GM12878 (cell line): ENCODE data around the gene ATL3. TPM values are rescaled to one million over a fixed set of nuclear protein-coding genes. Genes with fewer than 3 reads are reported as not detected.

Experiments used
- ATAC-seq: fragments of 200-7000 bp; cut with Tn5 transposase; 3 replicates; pipeline ENCODE4 v1.9.1; 2020; ENCODE audit warnings: mild to moderate bottlenecking, moderate library complexity
- BruUV-seq: library from RNA; stranded (reverse); fragments of 400-500 nt; replicated peaks from 2 replicates; lab custom pipeline; 2021; lab: Mats Ljungman, UMichigan
- CTCF ChIA-PET: fragments of 300-600 bp; sonication (Branson Sonifier 250); formaldehyde crosslinking; extraction: SDS; loops from one replicate; lab custom pipeline; 2021; ENCODE audit warnings: inconsistent platforms; lab: Yijun Ruan, JAX
- POLR2A ChIA-PET: fragments of 350-600 bp; formaldehyde crosslinking; extraction: SDS; loops from one replicate; lab custom pipeline; 2021; ENCODE audit warnings: inconsistent platforms; lab: Charles Lee
- RAD21 ChIA-PET: fragments of 300-600 bp; sonication (Branson Sonifier 250); formaldehyde crosslinking; loops from one replicate; lab custom pipeline; 2023; ENCODE audit warnings: antibody characterized with exemption; ENCODE audit not compliant: unreplicated experiment; lab: Charles Lee
- SMC1A ChIA-PET: fragments of 300-600 bp; sonication (Branson Sonifier 250); formaldehyde crosslinking; loops from one replicate; lab custom pipeline; 2023; ENCODE audit not compliant: unreplicated experiment, uncharacterized antibody; lab: Charles Lee
- DNase-seq: peaks from one replicate; pipeline ENCODE4 v3.0.0-alpha.2; 2011; ENCODE audit warnings: low read depth, low spot score
- FAIRE-seq: peaks from 3 replicates; lab custom pipeline; 2011; peaks lifted over from hg19 to GRCh38; lab: Jason Lieb, UNC
- H2AFZ ChIP-seq: 2 replicates; pipeline ENCODE4 v1.6.0; 2011; ENCODE audit warnings: low read depth, low read length, control low read depth; ENCODE audit not compliant: control insufficient read depth
- H3K27ac ChIP-seq: 2 replicates; pipeline ENCODE4 v1.5.1; 2011; ENCODE audit warnings: control low read depth; ENCODE audit not compliant: control insufficient read depth, insufficient read depth
- H3K27me3 ChIP-seq, 2 experiments: replicated peaks in 1 of 2; 2 replicates each; pipeline versions ENCODE4 v1.6.0 to v1.6.1; 2011; ENCODE audit warnings: low read length in 1 of 2; ENCODE audit not compliant: control insufficient read depth in 2 of 2, insufficient read depth in 2 of 2
- H3K36me3 ChIP-seq, 2 experiments: 2 replicates each; pipeline ENCODE4 v1.5.1; 2011; ENCODE audit warnings: low read length in 1 of 2; ENCODE audit not compliant: control insufficient read depth in 2 of 2, insufficient read depth in 2 of 2
- H3K4me1 ChIP-seq: 2 replicates; pipeline ENCODE4 v1.6.1; 2011; ENCODE audit warnings: mild to moderate bottlenecking, low read length, moderate library complexity, mixed read lengths; ENCODE audit not compliant: control insufficient read depth, insufficient read depth
- H3K4me2 ChIP-seq: 2 replicates; pipeline ENCODE4 v1.6.0; 2011; ENCODE audit warnings: control low read depth; ENCODE audit not compliant: control insufficient read depth, insufficient read depth
- H3K4me3 ChIP-seq: fragments of 200-600 bp; sonication (generic); 2 replicates; pipeline ENCODE4 v1.5.1; 2016
- H3K79me2 ChIP-seq: 2 replicates; pipeline ENCODE4 v1.6.0; 2011; ENCODE audit warnings: low read length; ENCODE audit not compliant: control insufficient read depth, insufficient read depth
- H3K9ac ChIP-seq: 2 replicates; pipeline ENCODE4 v1.8.0; 2011; ENCODE audit warnings: low read length, control low read depth, mixed read lengths; ENCODE audit not compliant: control insufficient read depth, insufficient read depth
- H3K9me3 ChIP-seq: replicated peaks from 3 replicates; pipeline ENCODE4 v1.5.1; 2011; ENCODE audit warnings: mild to moderate bottlenecking, low read length; ENCODE audit not compliant: control insufficient read depth, insufficient read depth
- H4K20me1 ChIP-seq: 2 replicates; pipeline ENCODE4 v1.6.0; 2011; ENCODE audit not compliant: control insufficient read depth, insufficient read depth
- CBFB ChIP-seq: IDR thresholded peaks from 2 replicates; pipeline ENCODE4 v1.6.1; 2016; ENCODE audit warnings: antibody characterized with exemption, low read depth
- CHD1 ChIP-seq: IDR thresholded peaks from 2 replicates; pipeline ENCODE4 v1.6.1; 2012; ENCODE audit warnings: low read depth, low read length, improper control_type of control experiment
- EGR1 ChIP-seq, 2 experiments: IDR thresholded peaks; 1 replicate in 1 of 2; 2 replicates in 1 of 2; pipeline ENCODE4 v1.6.1; 2011 to 2012; ENCODE audit warnings: low read depth in 2 of 2, low read length in 2 of 2, borderline replicate concordance in 1 of 2, mild to moderate bottlenecking in 1 of 2, moderate library complexity in 1 of 2
- FOS ChIP-seq: IDR thresholded peaks from 3 replicates; pipeline ENCODE4 v1.6.1; 2011; ENCODE audit warnings: borderline replicate concordance; ENCODE audit not compliant: insufficient read length; ENCODE audit errors: extremely low read depth
- GABPA ChIP-seq: IDR thresholded peaks from 2 replicates; pipeline ENCODE4 v1.6.1; 2014; ENCODE audit warnings: antibody characterized with exemption, low read depth, mild to moderate bottlenecking, inconsistent platforms
- IKZF2 ChIP-seq, 2 experiments: fragments of 450-650 bp; IDR thresholded peaks; 2 replicates each; pipeline ENCODE4 v1.6.1; 2017; ENCODE audit warnings: mild to moderate bottlenecking in 2 of 2, moderate library complexity in 2 of 2
- KDM1A ChIP-seq: fragments of 200-600 bp; sonication (generic); IDR thresholded peaks from 2 replicates; pipeline ENCODE4 v1.6.1; 2016; ENCODE audit warnings: borderline replicate concordance
- MTA3 ChIP-seq: IDR thresholded peaks from 2 replicates; pipeline ENCODE4 v1.6.1; 2012; ENCODE audit warnings: low read length, inconsistent platforms, borderline replicate concordance
- MYB ChIP-seq: fragments of 150-350 bp; IDR thresholded peaks from 2 replicates; pipeline ENCODE4 v1.6.1; 2014; ENCODE audit warnings: mild to moderate bottlenecking, low read depth, low read length, borderline replicate concordance
- NFYB ChIP-seq: IDR thresholded peaks from 2 replicates; pipeline ENCODE4 v1.6.1; 2011; ENCODE audit warnings: low read depth, mild to moderate bottlenecking, low read length, improper control_type of control experiment, moderate library complexity; ENCODE audit not compliant: insufficient read depth
- NR2F1 ChIP-seq: fragments of 450-650 bp; conservative IDR thresholded peaks from 2 replicates; pipeline ENCODE4 v1.6.1; 2017; ENCODE audit warnings: mild to moderate bottlenecking
- POLR2AphosphoS5 ChIP-seq: IDR thresholded peaks from 2 replicates; pipeline ENCODE4 v1.6.1; 2011; ENCODE audit warnings: mild to moderate bottlenecking, low read length, inconsistent platforms
- RELA ChIP-seq: fragments of 450-650 bp; IDR thresholded peaks from 2 replicates; pipeline ENCODE4 v1.8.0; 2014; ENCODE audit warnings: borderline replicate concordance; ENCODE audit not compliant: partially characterized antibody
- TAF1 ChIP-seq: IDR thresholded peaks from 2 replicates; pipeline ENCODE4 v1.6.1; 2011; ENCODE audit warnings: mild to moderate bottlenecking, low read depth, low read length, borderline replicate concordance
- WGBS: methylation state at CpG from one replicate; pipeline ENCODE4 v1.1.6; 2016; ENCODE audit warnings: low lambda C conversion rate; ENCODE audit not compliant: insufficient replicate concordance, insufficient coverage; ENCODE audit errors: missing lambda C conversion rate; 5-methylcytosine and 5-hydroxymethylcytosine counted together
- in situ Hi-C: fragments of 300-500 bp; cut with MboI; formaldehyde crosslinking; loops from 9 replicates; pipeline ENCODE4 v1.14.3; 2018; ENCODE audit warnings: mixed read lengths
- intact Hi-C: fragments of 100-400 bp; cut with micrococcal nuclease; formaldehyde crosslinking; loops from one replicate; pipeline ENCODE4 v1.14.2; 2022; ENCODE audit not compliant: unreplicated experiment
- polyA plus RNA-seq, 11 experiments: library from polyadenylated mRNA; depleted of rRNA in 4 of 11; unstranded in 6 of 11; stranded (reverse) in 5 of 11; fragments of >200 nt; fragmentation: Nextera tagmentation in 4 of 11; fragmentation: Illumina TruSeq in 1 of 11; extraction: Ambion mirVana in 4 of 11; extraction: Trizol in 1 of 11; gene quantifications; 1 replicate in 1 of 11; 2 replicates in 10 of 11; pipeline versions ENCODE4 v1.2.1 to v1.2.3, GENCODE V29; 2011 to 2016; ENCODE audit warnings: inconsistent platforms in 2 of 11, missing spikeins in 2 of 11, low read depth in 1 of 11
- total RNA-seq, 4 experiments: library from RNA; depleted of rRNA in 3 of 4; stranded (reverse); fragments of >200 nt in 3 of 4; fragmentation: Illumina TruSeq in 1 of 4; extraction: Trizol in 1 of 4; gene quantifications; 2 replicates each; pipeline versions ENCODE4 v1.2.1 to v1.2.3, GENCODE V29; 2013 to 2021
- TF ChIP-seq, protein P1 (sequence below): fragments of 450-650 bp; IDR thresholded peaks from 2 replicates; pipeline ENCODE4 v1.6.1; 2017; ENCODE audit warnings: mild to moderate bottlenecking
- TF ChIP-seq, protein P2 (sequence below): fragments of 450-650 bp; IDR thresholded peaks from 2 replicates; pipeline ENCODE4 v1.6.1; 2017; ENCODE audit warnings: mild to moderate bottlenecking, low read depth, inconsistent platforms; ENCODE audit not compliant: poor library complexity, severe bottlenecking
- TF ChIP-seq, protein P3 (sequence below): fragments of 450-650 bp; formaldehyde crosslinking; IDR thresholded peaks from 2 replicates; pipeline ENCODE4 v1.4.0; 2020; ENCODE audit warnings: mild to moderate bottlenecking, moderate library complexity

ATL3 gene
- total and polyA plus RNA-seq, 10 of the 15 experiments (the other 5 are each of a cell fraction or from before 2014, with no cell fraction given) = 12.0 to 36.0 (median 21.5) TPM

DNA sequence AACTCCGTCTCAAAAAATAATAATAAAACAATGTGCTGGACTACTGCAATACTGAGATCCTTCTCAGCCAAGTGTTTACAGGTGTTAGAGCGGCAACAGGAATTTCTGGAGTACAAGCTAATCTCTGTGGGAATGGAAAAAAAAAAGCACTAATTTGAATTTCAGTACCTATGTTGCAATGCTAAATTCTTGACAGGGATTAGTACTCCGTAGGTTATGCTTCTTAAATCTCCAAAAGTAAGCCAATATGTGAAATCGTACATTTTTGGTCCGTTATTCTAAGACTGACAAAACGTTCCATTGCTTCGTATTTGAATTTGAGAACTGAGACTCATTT, 1.1 kb downstream of the ATL3 start:
- Histone ChIP-seq H2AFZ (peak overlapping the region; percentile 96), H3K27me3 (no peaks in the 10 kb centered on the region), H3K79me2 (peaks cover 58% of the 10 kb centered on the region), H3K9me3 (no peaks in the 10 kb centered on the region), H3K9ac (peak overlapping the region; percentile 82), H3K36me3 (no peaks in the 10 kb centered on the region), H3K4me1 (peaks cover 10% of the 10 kb centered on the region), H3K4me3 (peak overlapping the region; percentile 89; the same call in 1 of the 2 replicates), H4K20me1 (no peaks in the 10 kb centered on the region), H3K27ac (peak overlapping the region; percentile 81), H3K4me2 (peak overlapping the region; percentile 83)
- ChIA-PET SMC1A (interaction anchor here (1.0 to 3.5 kb wide), 4 partner anchors 19 to 71 kb away, joined by 3 to 21 read pairs (median 4); no protein-coding TSS in a partner anchor), CTCF (interaction anchor here (0.6 to 6.2 kb wide), 7 partner anchors 9 to 275 kb away, joined by 3 to 70 read pairs (median 4); partner anchors contain the start of gene RTN3), POLR2A (interaction anchor here (0.5 to 2.6 kb wide), 3 partner anchors 9 to 158 kb away, joined by 3 to 21 read pairs (median 6); partner anchors contain the start of gene RTN3), RAD21 (interaction anchor here (1.1 to 2.3 kb wide), 5 partner anchors 12 to 69 kb away, joined by 3 to 20 read pairs (median 4); partner anchors contain the start of gene RTN3)
- no peak for FAIRE-seq
- DNase-seq = no peak
- 7% methylated on average over 7 of the region's 7 CpGs for WGBS
- TSS peak; percentile 77 for BruUV-seq
- intact Hi-C loops = loop anchor here (5.0 kb wide), 1 partner anchor 632 kb away; the partner anchor contains the start of gene CATSPERZ
- ATAC-seq = no peak
- in situ Hi-C loops = no loop called here
- TF ChIP-seq MYB = no peak
- no peak for TF ChIP-seq CBFB
- TF ChIP-seq, protein P1, sequence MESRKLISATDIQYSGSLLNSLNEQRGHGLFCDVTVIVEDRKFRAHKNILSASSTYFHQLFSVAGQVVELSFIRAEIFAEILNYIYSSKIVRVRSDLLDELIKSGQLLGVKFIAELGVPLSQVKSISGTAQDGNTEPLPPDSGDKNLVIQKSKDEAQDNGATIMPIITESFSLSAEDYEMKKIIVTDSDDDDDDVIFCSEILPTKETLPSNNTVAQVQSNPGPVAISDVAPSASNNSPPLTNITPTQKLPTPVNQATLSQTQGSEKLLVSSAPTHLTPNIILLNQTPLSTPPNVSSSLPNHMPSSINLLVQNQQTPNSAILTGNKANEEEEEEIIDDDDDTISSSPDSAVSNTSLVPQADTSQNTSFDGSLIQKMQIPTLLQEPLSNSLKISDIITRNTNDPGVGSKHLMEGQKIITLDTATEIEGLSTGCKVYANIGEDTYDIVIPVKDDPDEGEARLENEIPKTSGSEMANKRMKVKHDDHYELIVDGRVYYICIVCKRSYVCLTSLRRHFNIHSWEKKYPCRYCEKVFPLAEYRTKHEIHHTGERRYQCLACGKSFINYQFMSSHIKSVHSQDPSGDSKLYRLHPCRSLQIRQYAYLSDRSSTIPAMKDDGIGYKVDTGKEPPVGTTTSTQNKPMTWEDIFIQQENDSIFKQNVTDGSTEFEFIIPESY = no peak
- TF ChIP-seq, protein P2, sequence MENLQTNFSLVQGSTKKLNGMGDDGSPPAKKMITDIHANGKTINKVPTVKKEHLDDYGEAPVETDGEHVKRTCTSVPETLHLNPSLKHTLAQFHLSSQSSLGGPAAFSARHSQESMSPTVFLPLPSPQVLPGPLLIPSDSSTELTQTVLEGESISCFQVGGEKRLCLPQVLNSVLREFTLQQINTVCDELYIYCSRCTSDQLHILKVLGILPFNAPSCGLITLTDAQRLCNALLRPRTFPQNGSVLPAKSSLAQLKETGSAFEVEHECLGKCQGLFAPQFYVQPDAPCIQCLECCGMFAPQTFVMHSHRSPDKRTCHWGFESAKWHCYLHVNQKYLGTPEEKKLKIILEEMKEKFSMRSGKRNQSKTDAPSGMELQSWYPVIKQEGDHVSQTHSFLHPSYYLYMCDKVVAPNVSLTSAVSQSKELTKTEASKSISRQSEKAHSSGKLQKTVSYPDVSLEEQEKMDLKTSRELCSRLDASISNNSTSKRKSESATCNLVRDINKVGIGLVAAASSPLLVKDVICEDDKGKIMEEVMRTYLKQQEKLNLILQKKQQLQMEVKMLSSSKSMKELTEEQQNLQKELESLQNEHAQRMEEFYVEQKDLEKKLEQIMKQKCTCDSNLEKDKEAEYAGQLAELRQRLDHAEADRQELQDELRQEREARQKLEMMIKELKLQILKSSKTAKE = no peak
- no peak for TF ChIP-seq GABPA
- no peak for TF ChIP-seq CHD1
- no peak for TF ChIP-seq TAF1
- TF ChIP-seq KDM1A = no peak
- no peak for TF ChIP-seq NFYB
- TF ChIP-seq MTA3 = no peak
- no peak for TF ChIP-seq NR2F1
- TF ChIP-seq, protein P3, sequence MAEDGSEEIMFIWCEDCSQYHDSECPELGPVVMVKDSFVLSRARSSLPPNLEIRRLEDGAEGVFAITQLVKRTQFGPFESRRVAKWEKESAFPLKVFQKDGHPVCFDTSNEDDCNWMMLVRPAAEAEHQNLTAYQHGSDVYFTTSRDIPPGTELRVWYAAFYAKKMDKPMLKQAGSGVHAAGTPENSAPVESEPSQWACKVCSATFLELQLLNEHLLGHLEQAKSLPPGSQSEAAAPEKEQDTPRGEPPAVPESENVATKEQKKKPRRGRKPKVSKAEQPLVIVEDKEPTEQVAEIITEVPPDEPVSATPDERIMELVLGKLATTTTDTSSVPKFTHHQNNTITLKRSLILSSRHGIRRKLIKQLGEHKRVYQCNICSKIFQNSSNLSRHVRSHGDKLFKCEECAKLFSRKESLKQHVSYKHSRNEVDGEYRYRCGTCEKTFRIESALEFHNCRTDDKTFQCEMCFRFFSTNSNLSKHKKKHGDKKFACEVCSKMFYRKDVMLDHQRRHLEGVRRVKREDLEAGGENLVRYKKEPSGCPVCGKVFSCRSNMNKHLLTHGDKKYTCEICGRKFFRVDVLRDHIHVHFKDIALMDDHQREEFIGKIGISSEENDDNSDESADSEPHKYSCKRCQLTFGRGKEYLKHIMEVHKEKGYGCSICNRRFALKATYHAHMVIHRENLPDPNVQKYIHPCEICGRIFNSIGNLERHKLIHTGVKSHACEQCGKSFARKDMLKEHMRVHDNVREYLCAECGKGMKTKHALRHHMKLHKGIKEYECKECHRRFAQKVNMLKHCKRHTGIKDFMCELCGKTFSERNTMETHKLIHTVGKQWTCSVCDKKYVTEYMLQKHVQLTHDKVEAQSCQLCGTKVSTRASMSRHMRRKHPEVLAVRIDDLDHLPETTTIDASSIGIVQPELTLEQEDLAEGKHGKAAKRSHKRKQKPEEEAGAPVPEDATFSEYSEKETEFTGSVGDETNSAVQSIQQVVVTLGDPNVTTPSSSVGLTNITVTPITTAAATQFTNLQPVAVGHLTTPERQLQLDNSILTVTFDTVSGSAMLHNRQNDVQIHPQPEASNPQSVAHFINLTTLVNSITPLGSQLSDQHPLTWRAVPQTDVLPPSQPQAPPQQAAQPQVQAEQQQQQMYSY (CRISPR knock-in tag) = no peak
- TF ChIP-seq EGR1 (IDR thresholded peaks at IDR 0.05; ENCODE audit: borderline replicate concordance in 1 of 2, low read depth in 2 of 2, low read length in 2 of 2) = no peak
- TF ChIP-seq IKZF2 (IDR thresholded peaks at IDR 0.05) = no peak
- no peak for TF ChIP-seq POLR2AphosphoS5
- no peak for TF ChIP-seq RELA
- no peak for TF ChIP-seq FOS
